OCI-LY3 (cell line): ENCODE results near the gene SAMD5.

ENCODE experiments used
- CTCF ChIP-seq: fragments of 200-600, 300-600 bp; sonication (generic); IDR thresholded peaks from 2 replicates; pipeline ENCODE4 v1.5.1; 2014; ENCODE audit warnings: antibody characterized with exemption, low read length, low read depth
- EZH2phosphoT487 ChIP-seq: fragments of 200-600 bp; shearing (Covaris generic); IDR thresholded peaks from 2 replicates; pipeline ENCODE4 v1.6.1; 2018; ENCODE audit warnings: antibody characterized with exemption, mixed run types, low read depth

GRCh38 chr6:147588469-147588868 is 80.0 kb downstream of the SAMD5 start:
- no peak for TF ChIP-seq CTCF
- no peak for TF ChIP-seq EZH2phosphoT487
